CD4-positive, alpha-beta T cell treated with Interleukin-2 at 100 ng/mL for 4 hours (primary cell): ENCODE data around the gene ERAL1.
"Not testable (repeated sequence)": the region's sequence is repeated elsewhere in the genome, so short reads cannot be mapped to it uniquely, and the experiment has no call there.

Source experiments
- DNase-seq: peaks from one replicate; pipeline ENCODE4 v3.0.0-alpha.2; 2020; ENCODE audit warnings: low spot score

The ERAL1 gene

DNA sequence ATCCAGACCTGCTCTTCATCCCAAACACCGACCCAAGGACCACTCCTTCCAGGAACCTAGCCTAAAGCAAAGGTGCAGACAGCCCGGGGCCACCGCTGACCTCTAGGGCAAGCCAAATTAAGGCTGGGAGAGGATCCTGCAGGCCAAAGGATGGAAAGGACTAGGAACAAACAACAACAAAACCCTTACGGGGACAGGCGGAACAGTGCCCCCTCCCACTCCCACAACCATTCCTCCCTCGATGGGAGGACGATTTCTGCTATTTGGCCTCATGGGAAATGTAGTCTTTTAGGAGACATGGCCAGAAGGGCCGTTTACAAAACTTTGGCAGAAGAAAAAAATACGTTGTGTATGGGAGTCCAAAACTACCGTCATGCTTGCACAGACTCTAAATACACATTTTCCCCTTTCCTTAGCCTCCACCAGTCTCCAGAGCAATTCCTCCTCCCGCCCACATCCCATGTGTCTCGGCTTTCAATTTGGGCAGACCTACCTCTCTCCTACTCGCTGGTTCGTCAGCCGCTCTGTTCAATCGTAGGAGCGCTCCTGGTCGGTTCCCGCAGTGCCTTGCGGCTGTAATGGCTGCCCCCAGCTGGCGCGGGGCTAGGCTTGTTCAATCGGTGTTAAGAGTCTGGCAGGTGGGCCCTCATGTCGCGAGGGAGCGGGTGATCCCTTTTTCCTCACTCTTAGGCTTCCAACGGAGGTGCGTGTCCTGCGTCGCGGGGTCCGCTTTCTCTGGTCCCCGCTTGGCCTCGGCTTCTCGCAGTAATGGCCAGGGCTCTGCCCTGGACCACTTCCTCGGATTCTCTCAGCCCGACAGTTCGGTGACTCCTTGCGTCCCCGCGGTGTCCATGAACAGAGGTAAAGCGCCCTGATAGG, at the start of gene ERAL1:
Gene ERAL1 (plus strand): TSS at position 560 of the 879 bp plus-strand sequence. CDS start 19 bp downstream, at position 579.
- DNase-seq, result peak; percentile 81

DNA sequence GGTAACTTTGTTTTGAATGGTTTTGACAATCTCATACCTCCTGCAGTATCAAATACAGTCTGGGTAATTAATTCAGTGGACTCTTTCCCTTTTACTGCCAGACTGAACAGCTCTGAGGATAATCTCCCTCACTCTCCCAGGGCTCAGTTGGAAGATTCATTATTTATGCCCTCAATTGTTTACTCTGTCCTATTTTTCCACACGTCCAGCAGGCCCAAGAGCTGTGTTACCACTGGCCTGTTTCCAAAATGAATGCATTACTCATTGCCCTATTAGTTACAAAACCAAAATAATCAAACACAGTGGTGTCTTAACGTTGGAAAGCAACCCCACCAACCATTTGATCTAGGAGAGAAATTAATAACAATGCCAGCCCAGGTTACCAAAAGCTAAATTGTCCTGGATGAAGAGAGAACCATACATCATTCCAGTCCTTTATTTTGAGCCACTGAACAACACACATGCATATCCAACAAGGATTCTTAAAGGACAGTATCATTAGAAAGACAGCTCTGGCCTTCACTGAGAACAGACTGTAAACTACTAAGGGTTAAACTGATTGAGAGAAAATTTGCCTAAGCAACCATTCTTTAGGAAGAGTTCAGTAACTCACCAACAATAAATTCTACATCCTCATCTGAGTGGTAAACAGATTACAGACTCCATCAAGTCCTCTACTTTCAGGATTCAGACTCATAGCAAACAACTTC, 46.7 kb upstream of the ERAL1 start:
- DNase-seq, result no peak

DNA sequence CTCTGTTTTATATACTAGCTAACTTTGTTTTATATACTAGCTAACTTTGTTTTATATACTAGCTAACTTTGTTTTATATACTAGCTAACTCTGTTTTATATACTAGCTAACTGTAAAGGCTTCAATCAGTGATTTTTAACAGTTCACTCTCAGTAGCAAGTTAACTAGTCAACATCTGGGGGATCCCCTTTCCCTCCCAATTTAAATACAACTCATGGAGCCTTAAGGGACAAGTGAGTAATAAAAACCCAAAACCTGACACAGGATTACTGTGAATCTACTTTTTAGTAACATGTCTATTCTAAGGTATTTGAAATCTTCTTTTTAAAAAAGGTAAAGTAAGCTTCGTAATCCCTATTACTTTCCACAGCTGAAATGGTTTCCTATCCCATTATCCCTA, 44.4 kb upstream of the ERAL1 start:
- DNase-seq, result no peak

DNA sequence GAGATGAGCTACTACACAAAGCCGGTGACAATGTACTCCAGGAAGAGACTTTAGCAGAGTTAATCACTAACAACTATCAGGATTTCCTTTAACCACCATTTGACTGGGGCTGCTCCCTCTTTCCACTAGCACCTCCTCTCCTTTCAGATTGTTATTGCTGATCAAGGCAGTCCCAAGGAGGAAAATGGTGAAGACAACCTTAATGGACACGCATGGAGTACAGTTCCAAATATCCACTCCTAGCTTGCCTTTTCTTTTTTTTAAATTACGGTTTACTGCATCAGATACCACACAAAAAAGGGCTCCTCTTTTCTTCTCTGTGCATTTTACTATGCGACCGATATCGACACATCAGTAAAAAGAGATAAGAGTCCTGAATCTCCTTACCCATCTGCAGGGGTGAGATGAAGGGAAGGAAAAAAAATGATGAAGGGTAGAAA, 43.1 kb upstream of the ERAL1 start:
- peak; percentile 24 for DNase-seq

DNA sequence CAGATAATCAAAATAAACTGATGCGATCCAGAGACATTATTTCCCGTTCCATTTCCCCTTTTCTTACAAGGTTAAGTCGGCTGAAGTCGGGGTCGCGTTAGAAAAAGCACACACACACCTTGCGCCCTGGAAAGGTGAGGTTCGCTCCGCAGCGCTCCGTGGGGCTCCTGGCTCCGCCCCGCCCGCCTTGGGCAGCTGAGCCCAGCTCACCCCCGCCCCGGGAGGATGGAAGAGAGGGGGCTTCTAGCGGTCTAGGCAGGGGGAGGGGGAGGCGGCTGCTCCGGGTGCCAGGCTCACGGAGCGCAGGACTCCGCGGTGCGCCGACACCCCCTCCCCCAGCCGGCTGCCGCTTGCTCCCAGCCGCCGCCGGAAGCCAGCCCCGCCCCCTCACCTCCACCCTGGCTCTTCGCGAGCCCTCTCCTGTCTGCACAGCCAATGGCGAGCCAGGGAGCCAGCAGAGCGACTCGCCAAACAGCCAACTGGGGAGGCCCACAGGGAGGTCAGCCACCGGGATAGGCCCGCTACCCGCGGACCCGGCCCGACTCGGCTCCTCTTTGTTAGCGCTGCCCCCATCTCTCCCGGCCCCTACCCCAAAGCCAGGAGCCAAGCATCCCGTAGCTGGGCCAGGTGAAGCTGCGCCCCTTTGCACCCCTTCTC, 42.6 kb upstream of the ERAL1 start:
- peak; percentile 94 for DNase-seq

DNA sequence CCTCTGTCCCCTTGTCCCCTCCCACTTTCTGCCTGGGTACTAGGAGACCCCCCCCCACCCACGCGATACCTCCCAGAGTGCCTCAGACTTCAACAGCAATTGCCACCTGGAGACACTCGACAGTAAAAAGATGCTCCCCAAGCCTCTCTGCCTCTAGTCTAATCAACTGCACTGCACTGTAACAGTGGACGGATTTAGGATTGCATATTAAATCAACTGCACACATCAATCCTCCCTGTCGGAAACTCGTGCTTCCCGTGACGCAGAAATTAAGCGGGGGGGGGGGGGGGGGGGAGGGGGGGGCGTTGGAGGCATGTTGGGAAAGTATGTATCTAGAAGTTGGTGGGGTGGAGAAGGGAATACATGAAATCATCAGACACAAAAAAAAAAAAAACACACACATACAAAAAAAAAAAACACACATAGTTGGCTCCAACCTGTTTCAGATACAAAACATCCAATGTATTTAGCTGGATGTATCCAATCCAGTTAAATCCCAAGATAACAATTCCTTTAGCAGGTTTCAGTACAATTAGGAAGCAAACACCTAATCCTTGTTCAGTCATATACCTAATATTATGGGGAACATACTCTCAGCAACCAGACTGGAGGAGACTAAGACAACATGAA, 42.0 kb upstream of the ERAL1 start:
- no peak for DNase-seq

DNA sequence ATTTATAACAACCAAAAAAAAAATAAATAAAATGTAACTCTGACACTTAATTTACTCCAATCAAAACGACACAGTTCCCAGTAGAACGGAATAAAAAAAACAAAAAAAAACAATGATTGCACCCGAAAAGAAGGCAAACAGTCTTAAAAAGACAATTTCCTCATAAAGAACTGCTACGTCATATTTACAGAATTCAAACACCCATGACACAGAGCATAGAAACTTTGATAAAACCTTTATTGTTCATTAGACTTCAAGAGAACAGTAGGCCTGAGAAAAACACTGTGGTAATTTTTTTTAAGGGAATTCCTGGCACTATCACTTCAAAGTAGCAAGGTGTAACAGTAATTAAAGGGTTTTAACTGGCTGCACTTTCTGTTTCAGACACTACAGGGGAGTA, 38.3 kb upstream of the ERAL1 start:
- no peak for DNase-seq

DNA sequence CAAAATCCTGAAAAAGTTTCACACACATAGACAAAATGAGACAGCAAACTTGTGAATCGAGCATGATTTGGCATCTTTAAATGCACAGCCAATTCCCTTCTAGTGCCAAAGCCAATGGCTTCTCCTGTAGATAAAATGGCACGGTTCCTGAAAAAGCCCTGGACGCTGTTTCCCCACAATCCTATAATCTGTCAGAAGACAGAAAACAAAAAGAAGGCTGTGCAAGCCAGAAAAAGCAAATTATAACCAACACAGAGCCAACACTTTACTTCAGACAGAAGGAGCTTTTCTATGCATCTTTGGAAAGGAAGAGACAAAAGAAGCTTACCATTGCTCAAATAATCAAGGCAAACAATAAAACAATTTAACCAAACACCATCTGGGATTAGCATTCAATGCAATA, 36.0 kb upstream of the ERAL1 start:
- DNase-seq, result no peak

DNA sequence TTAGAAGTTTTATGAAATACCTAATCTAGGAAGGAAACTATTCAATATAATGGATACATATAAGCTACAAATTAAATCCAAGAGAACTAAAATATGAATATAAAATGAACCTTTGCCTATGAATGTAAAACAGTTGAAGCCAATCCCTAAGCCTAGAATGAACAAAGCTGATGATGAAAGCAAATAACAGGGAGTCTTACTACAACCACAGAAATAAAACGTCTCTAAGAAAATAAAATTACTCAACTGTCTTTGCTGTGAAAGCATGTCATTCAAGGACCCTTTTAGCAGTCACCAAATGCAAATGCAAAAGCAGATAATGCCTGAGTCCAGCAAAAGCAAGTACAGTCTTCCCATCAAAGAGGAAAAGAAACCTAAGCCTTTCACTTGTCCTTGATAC, 35.2 kb upstream of the ERAL1 start:
- no peak for DNase-seq

DNA sequence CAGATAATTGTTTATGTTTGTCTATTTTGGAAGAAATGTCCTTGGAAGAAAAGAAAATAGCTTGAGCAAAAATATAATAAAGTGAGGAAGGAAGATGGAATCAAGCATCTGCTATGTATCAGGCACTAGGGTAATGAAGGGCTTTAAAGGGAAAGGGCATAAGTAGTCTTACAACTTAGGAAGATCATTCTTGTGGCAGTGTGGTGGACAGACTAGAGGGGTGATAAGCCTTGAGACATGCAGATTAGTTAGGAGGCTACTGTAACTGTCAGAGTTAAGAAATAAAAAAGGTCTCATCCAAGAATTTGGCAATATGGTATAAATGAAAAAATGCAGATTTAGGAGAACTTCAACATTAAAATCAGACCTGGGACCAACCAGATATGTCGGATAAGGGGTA, 27.1 kb upstream of the ERAL1 start:
- no peak for DNase-seq

DNA sequence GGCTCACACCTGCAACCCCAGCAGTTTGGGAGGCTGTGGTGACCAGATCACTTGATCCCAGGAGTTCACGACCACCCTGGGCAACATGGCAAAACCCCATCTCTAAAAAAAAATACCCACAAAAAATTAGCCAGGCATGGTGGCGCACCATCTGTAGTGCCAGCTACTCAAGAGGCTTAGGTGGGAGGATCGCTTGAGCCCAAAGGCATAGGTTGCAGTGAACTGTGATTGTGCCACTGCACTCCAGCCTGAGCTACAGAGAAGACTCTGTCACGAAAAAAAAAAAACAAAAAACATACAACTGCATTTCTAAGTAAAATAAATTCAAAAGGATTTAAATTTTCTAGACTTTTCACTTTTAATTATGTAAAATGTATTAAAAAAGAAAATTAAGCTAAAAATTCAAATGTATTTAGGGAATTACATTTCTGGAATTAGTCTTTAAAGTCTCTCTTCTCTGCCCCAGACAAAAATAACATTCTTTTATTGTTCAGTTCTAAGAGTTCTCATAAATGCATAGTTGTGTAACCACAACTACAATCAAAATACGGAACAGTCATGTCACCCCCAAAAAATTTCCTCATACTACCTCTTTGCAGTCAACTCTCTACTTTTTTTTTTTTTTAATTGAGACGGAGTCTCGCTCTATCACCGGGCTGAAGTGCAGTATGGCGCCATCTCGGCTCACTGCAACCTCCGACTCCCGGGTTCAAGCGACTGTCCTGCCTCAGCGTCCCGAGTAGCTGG, 26.3 kb upstream of the ERAL1 start:
- no peak for DNase-seq

DNA sequence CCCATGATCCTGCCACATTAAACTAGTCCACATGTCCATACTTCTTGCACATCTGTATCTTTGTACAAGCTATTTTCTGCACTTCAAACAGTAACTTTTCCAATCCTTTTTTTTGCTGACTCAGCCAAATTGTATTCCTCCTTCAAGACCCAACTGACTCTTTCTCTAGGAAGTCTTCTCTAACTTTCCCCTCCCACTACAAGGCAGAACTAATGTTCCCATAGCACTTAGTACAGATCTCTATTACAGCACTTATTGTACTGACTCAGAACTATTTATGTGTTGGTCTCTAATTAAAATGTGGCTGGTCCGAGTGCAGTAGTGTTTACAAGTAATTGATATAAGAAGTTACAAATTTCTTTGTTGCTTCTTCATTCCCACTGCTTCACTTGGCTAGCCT, 20.4 kb upstream of the ERAL1 start:
- DNase-seq, result no peak

DNA sequence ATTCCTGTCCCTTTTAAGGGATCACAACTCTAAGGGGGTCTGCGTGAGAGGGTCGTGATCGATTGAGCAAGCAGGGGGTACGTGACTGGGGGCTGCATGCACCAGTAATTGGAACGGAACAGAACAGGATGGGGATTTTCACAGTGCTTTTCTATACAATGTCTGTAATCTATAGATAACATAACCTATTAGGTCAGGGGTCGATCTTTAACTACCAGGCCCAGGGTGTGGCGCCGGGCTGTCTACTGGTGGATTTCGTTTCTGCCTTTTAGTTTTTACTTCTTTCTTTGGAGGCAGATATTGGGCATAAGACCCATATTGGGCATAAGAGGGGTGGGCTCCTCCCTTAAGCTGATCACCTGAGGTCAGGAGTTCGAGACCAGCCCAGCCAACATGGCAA, 18.3 kb upstream of the ERAL1 start:
- not testable (repeated sequence) for DNase-seq

DNA sequence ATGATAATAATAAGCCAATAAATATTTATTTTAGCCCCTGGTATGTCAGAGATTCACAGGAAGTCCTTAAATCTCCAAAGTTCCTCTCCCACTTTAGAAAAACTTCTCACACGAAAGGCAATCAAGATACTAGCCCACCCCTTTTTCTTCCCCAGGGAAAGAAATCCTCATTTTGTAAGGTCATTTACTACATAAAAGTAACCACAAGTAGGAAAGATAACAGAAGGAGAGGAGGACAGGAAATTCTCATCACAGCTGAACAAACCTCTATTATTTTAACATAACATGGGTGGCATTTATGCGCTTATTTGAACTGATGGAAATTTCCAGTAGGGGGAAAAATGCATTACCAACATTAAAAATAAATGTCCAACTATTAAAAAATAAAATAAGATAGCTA, 15.6 kb upstream of the ERAL1 start:
- DNase-seq, result no peak

DNA sequence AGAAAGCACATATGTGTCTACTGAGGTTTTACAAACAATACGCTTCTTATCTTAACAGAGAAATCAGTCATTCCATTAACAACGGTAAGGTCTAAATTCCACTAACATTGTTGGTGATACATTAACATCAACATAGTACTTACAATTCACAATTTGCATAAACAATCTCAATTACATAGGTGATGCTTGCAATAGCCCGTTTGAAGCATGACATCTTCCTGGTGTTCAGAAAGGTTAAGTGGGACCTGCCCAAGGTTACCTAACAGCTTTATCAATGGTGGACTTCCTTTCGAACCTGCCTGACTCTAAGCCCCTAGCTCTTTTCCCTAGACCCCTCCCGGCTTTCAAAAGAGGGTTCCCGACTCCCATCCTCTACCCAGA, 12.9 kb upstream of the ERAL1 start:
- peak; percentile 7 for DNase-seq

DNA sequence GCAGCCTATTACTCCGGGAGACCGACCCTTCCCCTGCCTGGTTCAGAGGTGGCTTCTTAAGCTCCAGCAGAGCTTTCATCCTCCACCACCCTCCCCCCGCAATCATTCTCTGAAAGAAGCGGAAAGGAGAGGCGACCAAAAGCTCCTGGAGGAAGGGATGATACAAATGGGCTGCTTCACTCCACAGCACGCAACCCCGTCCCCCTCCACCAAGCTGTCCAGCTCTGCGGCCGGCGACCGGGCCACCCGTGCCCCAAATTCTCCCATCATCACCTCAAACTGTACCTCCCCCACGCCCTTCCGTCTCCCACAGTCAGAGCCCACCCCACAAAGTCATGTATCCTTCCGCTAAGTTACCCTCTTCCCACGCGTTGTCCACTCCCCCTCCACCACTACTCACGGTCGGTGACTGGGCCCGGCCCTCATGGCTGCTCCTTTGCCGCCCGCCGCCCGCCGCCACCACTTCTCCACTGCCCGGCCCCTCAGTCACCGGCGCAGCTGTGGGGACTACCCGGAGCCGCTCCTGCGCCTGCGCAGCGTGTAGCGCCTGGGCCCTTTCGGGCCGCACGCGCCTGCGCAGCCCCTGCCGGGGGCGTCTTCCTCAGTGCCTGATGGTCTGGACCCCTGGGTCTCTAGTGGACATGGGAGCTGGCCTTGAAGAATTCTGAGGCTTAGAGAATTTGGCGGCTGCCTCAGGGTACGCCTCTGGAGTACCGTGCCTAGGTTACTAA, 12.4 kb upstream of the ERAL1 start, which contains the start of gene FAM222B:
Gene FAM222B (minus strand): TSS at position 509 of the 731 bp plus-strand sequence. CDS start 76,123 bp downstream, outside the sequence.
- peak; percentile 85 for DNase-seq

DNA sequence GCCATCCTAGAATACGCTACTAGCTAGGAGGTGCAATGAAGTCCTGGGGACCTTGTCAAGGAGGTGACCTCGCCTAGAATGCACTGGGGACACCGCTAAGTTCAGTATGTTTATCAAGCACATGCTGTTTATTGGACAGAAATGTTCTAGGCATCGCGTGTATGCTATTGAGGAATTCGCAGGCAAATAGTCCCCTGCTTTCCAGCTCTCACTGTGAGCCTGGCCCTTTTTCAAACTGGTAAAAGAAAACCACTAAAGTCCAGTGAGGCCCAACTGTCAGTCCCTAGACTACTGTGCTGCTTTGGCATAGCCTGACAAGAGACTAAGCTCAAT, 11.0 kb upstream of the ERAL1 start:
- DNase-seq, result no peak

DNA sequence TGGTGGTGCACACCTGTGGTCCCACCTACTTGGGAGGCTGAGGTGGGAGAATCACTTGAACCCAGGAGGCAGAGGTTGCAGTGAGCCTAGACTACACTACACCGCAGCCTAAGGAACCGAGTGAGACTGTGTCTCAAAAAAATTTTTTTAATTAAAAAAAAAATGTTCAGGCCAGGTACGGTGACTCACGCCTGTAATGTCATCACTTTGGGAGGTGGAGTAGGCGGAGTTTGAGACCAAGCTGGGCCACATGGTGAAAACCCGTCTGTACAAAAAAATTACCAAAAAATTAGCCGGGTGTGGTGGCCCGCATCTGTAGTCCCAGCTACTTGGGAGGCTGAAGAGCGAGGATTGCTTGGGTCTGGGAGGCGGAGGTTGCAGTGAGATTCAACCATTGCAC, 8.6 kb upstream of the ERAL1 start:
- peak; percentile 2 for DNase-seq

DNA sequence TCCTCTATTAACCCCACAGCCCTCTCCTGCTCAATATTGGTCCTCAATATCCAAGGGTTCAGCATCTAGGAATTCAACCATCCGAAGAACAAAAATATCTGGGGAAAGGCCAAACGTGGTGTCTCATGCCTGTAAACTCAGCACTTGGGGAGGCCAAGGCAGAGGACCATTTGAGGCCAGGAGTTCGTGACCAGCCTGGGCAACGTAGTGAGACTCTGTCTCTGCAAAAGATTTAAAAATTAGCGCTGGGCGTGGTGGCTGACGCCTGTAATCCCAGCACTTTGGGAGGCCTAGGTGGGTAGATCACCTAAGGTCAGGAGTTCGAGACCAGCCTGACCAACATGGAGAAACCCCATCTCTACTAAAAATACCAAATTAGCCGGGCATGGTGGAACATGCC, 8.1 kb upstream of the ERAL1 start:
- DNase-seq, result not testable (repeated sequence)

DNA sequence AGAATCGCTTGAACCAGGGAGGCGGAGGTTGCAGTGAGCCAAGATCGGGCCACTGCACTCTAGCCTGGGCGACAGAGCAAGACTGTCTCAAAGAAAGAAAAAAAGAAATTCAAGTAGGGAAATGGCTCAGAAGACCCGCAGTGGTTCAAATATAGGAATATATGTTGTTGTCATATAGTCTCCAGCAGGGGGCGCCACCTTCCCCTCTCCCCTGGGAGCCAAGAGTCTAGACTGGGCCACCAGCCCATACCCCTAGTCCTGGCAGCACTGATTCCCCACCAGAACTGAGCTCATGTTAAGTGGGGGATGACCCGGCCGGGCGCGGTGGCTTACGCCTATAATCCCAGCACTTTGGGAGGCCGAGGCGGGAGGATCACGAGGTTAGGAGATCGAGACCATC, 6.1 kb upstream of the ERAL1 start:
- peak; percentile 61 for DNase-seq

DNA sequence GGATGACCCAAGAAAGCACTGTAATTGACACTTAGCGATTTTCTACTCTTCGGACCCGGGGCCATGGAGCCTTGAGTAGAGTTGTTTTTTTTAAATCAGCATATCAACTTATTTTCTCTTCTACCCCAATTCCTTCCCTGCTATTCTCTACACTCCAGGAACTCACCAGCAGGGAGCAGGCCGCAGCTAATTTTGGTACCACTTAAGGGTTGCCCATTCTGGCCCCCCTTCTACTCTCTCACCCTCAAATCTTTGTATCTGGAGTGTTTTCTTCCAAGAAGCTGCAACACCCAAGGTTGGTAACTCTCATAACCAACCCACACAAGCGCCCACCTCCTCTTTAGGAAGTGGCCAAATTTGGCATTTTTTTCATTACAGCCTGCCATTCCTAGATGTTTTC, 5.5 kb upstream of the ERAL1 start:
- no peak for DNase-seq
